Stimulated activated CD4-positive, alpha-beta T cell treated with anti-CD3 and anti-CD28 coated beads, Interleukin-15, amount 100 ng/mL, for 48 hours (primary cell): ENCODE results near the gene KLHL3.

Experiments
- DNase-seq, 2 donors: peaks; one replicate each; pipeline ENCODE4 v3.0.0-alpha.2; 2020; ENCODE audit warnings: low read depth in 2 of 2

Gene KLHL3

DNA sequence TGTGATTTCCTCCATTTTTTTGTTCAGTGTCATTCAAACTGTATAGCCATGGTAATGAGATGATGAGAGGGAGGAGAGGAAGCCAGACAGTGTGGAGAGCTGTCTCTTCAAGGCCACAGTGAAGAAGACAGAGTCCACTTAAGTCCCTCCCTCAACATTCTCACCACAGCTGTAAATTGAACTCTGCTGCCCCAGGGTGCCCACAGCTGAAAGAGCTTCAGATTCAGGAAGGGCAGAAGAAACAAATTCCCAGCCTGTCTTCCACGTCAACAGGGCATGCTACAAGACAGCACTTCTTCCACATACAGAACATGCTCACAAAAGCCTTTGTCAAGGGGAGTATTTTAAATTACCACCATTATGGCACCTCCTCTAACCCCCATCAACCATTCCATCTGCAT, 100.4 kb downstream of the KLHL3 start:
- no peak for DNase-seq

DNA sequence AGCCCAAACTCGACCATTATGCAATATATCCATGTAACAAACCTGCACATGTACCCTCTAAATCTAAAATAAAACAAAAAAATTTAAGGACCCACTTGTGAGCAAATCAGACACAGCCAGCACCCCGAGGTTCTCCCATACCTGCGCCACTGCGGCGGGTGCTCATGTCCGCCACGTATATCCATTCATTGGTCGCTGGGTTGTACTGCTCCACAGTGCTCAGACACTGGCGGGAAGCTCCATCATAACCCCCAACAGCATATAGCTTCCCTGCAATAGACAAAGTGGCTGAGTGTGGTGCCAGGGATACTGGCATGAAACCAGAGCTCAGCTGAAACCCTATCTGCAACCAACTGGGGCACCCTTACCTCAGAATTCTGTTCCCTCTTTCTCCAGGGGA, 102.0 kb downstream of the KLHL3 start:
- no peak for DNase-seq

GRCh38 chr5:137632716-137633115, 103.2 kb downstream of the KLHL3 start:
- DNase-seq: no peak

DNA sequence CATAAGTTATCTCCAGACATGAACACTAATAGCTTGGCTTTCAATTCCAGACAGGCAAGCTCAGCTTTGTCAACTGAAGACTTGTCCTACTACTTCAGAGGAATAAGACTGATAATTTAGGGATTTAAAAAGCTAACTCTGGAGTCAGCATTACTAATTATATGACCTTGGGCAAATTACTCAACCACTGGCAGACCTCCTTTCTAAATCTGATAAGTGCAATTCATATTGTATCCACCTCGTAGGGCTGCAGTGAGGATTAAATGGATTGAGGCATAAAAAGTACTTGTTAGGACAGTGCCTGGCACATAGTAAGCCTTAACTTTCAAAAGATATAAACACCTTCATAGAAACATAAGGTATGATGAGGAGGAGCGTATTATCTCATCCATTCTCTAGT, 104.4 kb downstream of the KLHL3 start:
- DNase-seq: no peak

GRCh38 chr5:137630972-137631370, 104.9 kb downstream of the KLHL3 start:
- no peak for DNase-seq

GRCh38 chr5:137630216-137630971, 105.5 kb downstream of the KLHL3 start:
- no peak for DNase-seq

DNA sequence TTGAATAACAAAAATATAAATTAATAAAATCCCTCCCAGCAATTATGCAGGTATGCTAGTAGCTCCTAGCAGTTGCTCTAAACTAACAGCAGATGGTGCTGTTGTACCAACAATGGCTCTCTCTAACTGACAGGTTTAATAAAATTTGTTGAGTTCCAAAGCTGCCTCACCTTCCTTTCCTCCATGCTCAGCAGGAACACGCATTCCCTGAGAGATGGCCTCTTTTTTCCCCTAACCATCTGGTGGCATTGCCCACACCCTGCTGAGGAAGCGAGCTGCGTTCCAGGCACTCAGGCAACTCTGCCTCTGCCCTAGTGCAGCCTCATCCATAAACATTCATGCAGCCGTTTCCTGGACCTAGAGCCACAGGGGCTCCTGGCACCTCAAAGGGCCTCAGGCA, 106.2 kb downstream of the KLHL3 start:
- DNase-seq: no peak

DNA sequence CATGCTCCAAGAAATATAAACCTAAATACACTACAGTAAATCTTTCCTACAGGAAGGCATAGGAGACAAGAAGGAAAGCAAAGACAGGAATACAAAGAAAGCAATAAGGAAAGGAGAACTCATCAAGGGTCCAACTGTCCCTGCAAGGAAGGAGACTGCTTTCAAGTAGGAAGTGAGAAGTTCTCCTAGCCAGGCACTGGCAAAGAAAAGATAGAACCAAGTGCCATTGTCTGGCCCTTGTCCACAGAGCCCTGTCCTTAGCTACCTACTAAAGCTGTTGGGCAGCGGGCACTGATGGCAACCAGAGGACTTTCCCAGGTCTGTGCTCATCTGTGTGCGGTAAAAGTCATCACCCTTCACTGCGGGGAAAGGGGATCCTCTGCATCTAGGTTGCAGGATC, 108.2 kb downstream of the KLHL3 start:
- no peak for DNase-seq

GRCh38 chr5:137627293-137627692, 108.6 kb downstream of the KLHL3 start:
- DNase-seq: no peak

GRCh38 chr5:137624786-137625349, 111.0 kb downstream of the KLHL3 start:
- no peak for DNase-seq

DNA sequence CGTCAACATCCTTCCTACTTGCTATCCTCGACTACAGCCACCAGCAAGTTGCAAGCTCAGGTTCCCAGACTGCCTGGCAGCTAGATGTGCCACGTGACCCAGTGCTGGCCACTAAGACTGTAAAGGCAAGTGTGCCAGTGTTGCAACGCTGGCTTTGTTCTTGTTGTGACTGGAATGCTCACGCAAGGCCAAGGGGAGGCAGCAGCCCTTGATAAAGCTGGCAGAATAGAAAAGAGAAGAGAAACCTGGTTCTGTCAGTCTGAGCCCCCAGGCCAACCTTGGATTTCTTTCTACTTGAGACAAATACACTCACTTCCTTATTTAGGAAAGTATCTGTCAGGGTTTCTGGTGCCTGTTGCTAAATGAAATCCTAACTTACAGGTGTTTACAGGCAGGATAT, 113.0 kb downstream of the KLHL3 start:
- DNase-seq: no peak

- DNase-seq: no peak
These were observed 113.7 kb downstream of the KLHL3 start for GRCh38 chr5:137621861-137622823.

DNA sequence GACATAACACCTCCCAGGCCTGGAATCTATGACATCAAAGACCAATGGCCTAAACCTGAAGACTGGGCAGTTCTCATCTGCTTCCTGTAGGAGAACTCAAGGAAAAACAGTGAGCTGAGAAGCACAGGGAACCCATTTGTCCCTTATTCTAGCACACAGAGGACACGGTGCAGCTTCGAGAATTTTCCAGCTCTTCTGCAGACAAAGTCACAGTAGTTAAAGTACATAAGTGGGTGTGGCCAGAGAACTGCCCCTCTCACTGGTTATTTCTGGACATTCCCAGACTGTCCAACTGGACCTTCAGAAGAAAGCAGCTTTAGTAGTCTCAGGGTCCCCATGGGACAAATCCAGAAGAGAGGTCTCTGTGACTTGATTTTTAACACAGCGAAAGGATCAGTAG, 114.6 kb downstream of the KLHL3 start:
- DNase-seq: no peak

DNA sequence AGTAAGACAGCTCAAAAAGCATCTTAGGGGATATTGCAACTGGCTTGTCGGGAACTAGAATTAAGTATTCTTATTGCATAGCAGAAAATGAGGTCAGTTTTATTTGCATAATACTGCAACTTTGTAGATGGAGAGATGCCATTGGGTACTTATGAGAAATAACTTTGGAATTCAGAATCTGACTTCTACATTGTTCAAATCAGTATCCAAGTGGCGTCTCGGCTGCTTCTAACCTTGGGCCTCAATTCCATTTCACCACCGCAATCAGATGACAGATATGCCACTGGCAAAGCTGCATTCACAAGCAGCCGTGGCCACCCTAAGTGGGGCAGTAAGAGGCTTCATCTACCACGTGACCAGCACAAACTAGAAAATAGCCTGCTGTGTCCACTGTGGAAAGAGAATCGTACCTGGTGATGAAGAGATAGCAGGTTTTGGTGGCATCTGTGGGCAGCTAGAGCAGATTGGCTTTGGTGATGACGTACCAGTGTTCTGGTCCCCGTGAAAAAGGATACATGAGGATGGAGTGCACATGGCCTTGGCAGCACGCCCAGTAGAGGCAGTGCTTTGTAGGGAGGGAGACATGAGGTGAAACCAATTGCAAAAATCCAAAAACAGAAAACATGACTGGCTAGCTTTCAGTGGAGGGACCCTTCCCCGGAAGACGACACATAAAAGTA, 116.6 kb downstream of the KLHL3 start:
- no peak for DNase-seq

- no peak for DNase-seq
These were observed 117.4 kb downstream of the KLHL3 start for GRCh38 chr5:137618476-137618875.

DNA sequence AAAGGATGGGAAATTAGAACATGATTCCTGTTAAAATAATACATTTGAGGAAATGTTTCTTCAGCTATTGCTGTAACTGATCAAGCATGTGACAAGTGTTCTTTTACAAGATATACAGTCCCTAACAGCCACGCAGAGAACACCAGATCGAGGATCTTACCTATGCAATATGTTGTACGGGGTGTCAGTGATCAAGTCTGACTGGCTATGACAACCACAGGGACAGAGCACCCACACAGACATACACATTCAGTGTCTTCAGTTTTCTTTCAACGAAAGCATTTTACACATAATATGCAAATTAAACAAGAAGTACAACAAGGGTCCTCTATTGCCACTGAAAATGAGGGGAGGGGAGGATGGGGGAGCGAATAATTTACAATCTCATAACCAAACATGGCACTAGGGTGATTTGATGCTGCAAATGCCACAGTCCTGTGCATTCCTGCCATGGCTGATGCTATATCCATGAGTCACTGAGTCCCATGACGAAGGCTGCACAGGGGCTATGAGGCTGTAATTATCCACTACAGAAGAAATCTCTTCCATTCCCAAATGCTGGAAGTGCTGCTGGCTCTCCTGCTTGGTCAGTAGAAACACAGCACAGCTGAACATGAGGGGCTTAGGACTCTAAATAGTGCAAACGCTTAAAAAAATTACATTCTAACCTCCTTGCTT, 118.2 kb downstream of the KLHL3 start:
- no peak for DNase-seq

DNA sequence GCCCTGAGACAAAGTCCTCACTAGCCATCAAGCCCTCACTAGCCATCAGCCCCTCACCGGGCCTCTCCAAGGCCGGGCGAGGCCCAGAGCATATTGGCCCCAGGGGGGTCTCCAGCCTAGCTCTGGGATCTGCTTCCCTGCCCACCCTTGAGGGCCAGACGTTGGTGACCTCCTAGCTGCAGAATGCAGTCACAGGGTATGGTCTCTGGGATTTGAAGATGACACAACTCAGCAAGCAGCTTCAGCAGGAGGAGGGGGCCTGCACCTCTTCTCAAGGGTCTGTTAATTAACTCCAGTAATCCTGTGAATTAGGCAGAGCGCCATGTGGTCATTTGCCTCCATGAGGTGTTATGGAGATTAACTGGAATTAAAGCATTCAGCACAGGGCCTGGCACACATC, 119.8 kb downstream of the KLHL3 start:
- DNase-seq: no peak

- no peak for DNase-seq
These were observed 120.6 kb downstream of the KLHL3 start for GRCh38 chr5:137615171-137615775.

GRCh38 chr5:137613554-137614265, 122.2 kb downstream of the KLHL3 start:
- no peak for DNase-seq

DNA sequence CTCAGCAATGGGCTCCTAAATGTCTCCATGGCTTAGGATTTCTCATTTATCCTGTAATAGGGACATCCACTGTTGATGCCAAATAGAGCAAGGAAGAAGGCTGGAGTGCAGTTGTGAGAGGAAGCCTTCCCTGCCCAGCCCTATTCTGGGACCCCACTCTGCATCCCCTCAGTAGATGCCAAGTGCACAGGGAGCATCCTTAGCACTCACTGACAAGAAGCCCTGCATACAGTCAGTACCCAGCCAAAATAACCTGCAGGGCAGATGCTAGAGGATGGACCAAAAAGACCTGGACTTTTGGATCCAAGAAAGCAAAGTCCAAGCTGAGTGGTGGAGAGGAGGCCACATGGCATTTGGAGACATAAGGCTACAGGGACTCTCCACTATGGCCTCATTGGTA, 123.3 kb downstream of the KLHL3 start:
- no peak for DNase-seq
